Mucosa of stomach (tissue), 1 donor: ENCODE measurements around the gene SPATA13.
A peak's percentile ranks its signal among the peaks of the same experiment; 100 is the strongest.
"Not testable (repeated sequence)": the region's sequence is repeated elsewhere in the genome, so short reads cannot be mapped to it uniquely, and the experiment has no call there.

ENCODE experiments used
- H3K27me3 ChIP-seq: one replicate; pipeline ENCODE4 v1.7.0; 2013; ENCODE audit warnings: mild to moderate bottlenecking, low read length; ENCODE audit not compliant: control insufficient read depth, insufficient read depth
- H3K36me3 ChIP-seq: one replicate; pipeline ENCODE4 v1.7.0; 2013; ENCODE audit warnings: low read length; ENCODE audit not compliant: control insufficient read depth, insufficient read depth
- H3K4me1 ChIP-seq: one replicate; pipeline ENCODE4 v1.7.0; 2013; ENCODE audit warnings: mild to moderate bottlenecking, low read length; ENCODE audit not compliant: control insufficient read depth, insufficient read depth
- H3K4me3 ChIP-seq: one replicate; pipeline ENCODE4 v1.7.0; 2013; ENCODE audit warnings: low read length
- H3K9ac ChIP-seq: one replicate; pipeline ENCODE4 v1.7.0; 2013; ENCODE audit warnings: mild to moderate bottlenecking, low read length, moderate library complexity
- H3K9me3 ChIP-seq: one replicate; pipeline ENCODE4 v1.7.0; 2013; ENCODE audit warnings: mild to moderate bottlenecking, low read length, moderate library complexity; ENCODE audit not compliant: control insufficient read depth
- donor health status: Pancreatic carcinoma.

The SPATA13 gene

DNA sequence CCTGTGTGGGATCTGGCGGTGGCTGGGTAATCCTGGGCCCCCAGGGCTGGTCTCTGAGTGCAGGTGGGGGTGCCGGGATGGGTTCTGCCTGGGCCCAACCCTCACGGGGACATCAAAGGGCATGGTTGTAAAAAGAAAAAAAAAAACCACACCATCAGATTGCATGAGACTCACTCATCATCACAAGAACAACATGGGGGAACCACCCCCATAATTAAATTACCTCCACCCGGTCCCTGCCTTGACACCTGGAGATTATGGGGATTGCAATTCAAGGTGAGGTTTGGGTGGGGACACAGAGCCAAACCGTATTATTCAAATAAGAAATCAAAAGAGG, 163.2 kb downstream of the SPATA13 start:
- H3K36me3 ChIP-seq, result no peaks in the 10 kb centered on the region
- H3K4me1 ChIP-seq, result peaks cover 4% of the 10 kb centered on the region
- H3K4me3 ChIP-seq, result no peak overlapping the region
- H3K27me3 ChIP-seq, result no peaks in the 10 kb centered on the region
- H3K9me3 ChIP-seq, result no peaks in the 10 kb centered on the region
- no peak overlapping the region for H3K9ac ChIP-seq

DNA sequence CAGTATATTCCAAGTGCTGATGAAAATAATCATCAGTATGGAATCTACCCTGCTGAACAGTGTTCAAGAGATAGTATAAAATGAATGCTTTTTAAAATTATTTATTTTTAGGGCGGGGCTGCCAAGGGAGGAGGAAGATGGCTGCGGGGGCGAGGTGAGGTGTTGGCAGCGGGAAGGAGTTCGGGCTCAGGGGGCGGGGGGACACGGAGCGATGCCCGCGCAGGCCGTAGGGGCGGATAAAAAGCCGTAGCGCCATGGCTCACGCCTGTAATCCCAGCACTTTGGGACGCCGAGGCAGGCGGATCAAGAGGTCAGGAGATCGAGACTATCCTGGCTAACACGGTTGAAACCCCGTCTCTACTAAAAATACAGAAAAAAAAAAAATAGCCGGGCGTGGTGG, 167.1 kb downstream of the SPATA13 start:
- H3K9me3 ChIP-seq, H3K4me3 ChIP-seq, H3K27me3 ChIP-seq, H3K9ac ChIP-seq, H3K36me3 ChIP-seq, H3K4me1 ChIP-seq: not testable (repeated sequence)

DNA sequence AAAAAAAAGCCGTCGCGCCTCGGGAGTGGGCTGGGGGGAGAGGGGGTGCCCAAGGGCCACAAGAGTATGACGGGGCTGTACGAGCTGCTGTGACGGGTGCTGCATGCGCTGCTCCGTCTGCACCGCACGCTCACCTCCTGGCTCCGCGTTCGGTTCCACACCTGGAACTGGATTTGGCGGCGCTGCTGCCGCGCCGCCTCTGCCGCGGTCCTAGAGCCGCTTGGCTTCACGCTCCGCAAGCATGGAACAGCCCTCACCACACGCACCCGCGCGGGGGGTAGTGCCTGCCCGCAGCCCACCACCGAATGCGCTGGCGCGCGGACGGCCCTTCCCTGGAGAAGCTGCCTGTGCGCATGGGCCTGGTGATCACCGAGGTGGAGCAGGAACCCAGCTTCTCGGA, 167.6 kb downstream of the SPATA13 start:
- Histone ChIP-seq H3K4me3 (no peak overlapping the region), H3K27me3 (no peaks in the 10 kb centered on the region), H3K9ac (no peak overlapping the region), H3K4me1 (peaks cover under 1% of the 10 kb centered on the region), H3K36me3 (no peaks in the 10 kb centered on the region), H3K9me3 (no peaks in the 10 kb centered on the region)

GRCh38 chr13:24338721-24339120, 178.2 kb downstream of the SPATA13 start:
- H3K27me3 ChIP-seq, result no peaks in the 10 kb centered on the region
- H3K4me3 ChIP-seq, result no peak overlapping the region
- H3K9ac ChIP-seq, result no peak overlapping the region
- H3K36me3 ChIP-seq, result no peaks in the 10 kb centered on the region
- peaks cover 16% of the 10 kb centered on the region for H3K4me1 ChIP-seq
- no peaks in the 10 kb centered on the region for H3K9me3 ChIP-seq

GRCh38 chr13:24339937-24340607, 179.6 kb downstream of the SPATA13 start:
- Histone ChIP-seq H3K4me3 (no peak overlapping the region), H3K9ac (no peak overlapping the region), H3K27me3 (no peaks in the 10 kb centered on the region), H3K4me1 (peaks cover 16% of the 10 kb centered on the region), H3K9me3 (no peaks in the 10 kb centered on the region), H3K36me3 (no peaks in the 10 kb centered on the region)

DNA sequence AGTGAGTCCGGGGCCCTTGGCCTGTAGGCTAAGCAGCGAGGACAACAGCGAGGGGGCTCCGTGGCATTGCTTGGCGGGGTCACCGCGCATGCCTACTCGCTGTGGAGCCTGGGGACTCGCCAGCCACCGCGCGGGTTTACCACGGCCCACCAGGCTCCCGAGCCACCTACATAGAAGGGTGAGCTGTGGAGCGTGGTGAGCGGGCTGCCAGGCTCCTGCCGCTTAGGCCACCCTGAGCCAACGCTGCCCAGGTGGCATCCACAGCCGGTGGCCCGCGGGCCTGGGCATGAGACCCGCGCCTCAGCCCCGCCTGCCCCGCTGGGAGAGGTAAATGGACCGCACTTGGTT, 180.1 kb downstream of the SPATA13 start:
- Histone ChIP-seq H3K4me3 (no peak overlapping the region), H3K9ac (no peak overlapping the region), H3K27me3 (no peaks in the 10 kb centered on the region), H3K4me1 (peaks cover 16% of the 10 kb centered on the region), H3K9me3 (no peaks in the 10 kb centered on the region), H3K36me3 (no peaks in the 10 kb centered on the region)

- H3K4me1 ChIP-seq, result peaks cover 16% of the 10 kb centered on the region
- no peaks in the 10 kb centered on the region for H3K36me3 ChIP-seq
These were observed 180.9 kb downstream of the SPATA13 start for GRCh38 chr13:24341439-24341838.

DNA sequence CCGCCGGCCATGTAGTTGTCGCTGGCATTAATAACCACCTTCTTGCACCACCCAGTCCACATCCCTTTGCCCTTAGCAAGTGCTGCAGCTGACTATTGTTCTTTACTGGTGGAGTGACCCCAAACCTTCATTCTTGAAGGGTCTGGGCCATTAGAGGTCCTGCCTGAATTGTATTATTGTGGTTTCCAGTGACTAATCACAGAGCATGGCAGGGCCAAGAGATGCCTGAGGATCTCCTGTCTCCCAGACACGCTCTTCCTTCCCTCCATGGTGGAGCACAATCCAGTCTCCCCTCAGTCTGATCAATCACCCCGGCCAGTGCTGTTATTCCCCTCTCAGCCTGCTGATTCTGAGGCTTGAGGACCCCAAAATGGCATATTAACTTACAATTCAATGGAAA, 187.9 kb downstream of the SPATA13 start:
- Histone ChIP-seq H3K4me1 (peaks cover 16% of the 10 kb centered on the region), H3K9me3 (no peaks in the 10 kb centered on the region), H3K36me3 (no peaks in the 10 kb centered on the region), H3K27me3 (no peaks in the 10 kb centered on the region), H3K9ac (peak overlapping the region; percentile 71), H3K4me3 (no peak overlapping the region)

More at GRCh38 chr13:24341439-24341838, 180.9 kb downstream of the SPATA13 start:
- Histone ChIP-seq H3K9ac (no peak overlapping the region), H3K4me3 (no peak overlapping the region), H3K27me3 (no peaks in the 10 kb centered on the region), H3K9me3 (no peaks in the 10 kb centered on the region)

- H3K27me3 ChIP-seq, result no peaks in the 10 kb centered on the region
- H3K9ac ChIP-seq, result peak overlapping the region; percentile 71
- no peak overlapping the region for H3K4me3 ChIP-seq
- H3K4me1 ChIP-seq, result peaks cover 16% of the 10 kb centered on the region
- H3K36me3 ChIP-seq, result no peaks in the 10 kb centered on the region
- H3K9me3 ChIP-seq, result no peaks in the 10 kb centered on the region
These were observed 188.4 kb downstream of the SPATA13 start for GRCh38 chr13:24348797-24349515.

- peaks cover 16% of the 10 kb centered on the region for H3K4me1 ChIP-seq
- not testable (repeated sequence) for H3K9me3 ChIP-seq, H3K36me3 ChIP-seq, H3K27me3 ChIP-seq, H3K9ac ChIP-seq, H3K4me3 ChIP-seq
These were observed 189.5 kb downstream of the SPATA13 start for GRCh38 chr13:24349778-24350664.

- Histone ChIP-seq H3K4me3 (no peak overlapping the region), H3K9me3 (no peaks in the 10 kb centered on the region), H3K4me1 (peaks cover 16% of the 10 kb centered on the region), H3K36me3 (no peaks in the 10 kb centered on the region), H3K9ac (no peak overlapping the region), H3K27me3 (no peaks in the 10 kb centered on the region)
These were observed 190.9 kb downstream of the SPATA13 start for GRCh38 chr13:24351423-24351822.

DNA sequence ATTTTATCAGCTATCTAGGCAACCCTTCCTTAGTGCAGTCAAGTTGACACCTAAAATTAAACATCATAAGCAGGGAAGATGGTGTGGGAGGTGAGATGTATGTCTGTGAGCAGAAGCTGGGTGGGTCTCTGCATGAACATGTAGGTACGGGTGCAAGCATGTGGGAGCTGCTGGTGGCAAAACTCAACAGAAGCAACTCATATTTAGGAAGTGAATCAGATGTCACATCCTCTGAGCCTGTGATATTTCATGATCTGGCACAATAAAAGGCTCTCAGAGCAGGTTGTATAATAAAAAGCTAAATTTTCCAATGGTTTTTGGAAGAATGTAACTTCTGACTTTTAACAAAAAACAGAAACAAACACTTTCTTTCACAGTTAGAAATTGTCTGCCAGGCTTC, 193.2 kb downstream of the SPATA13 start:
- no peak overlapping the region for H3K9ac ChIP-seq
- H3K36me3 ChIP-seq, result no peaks in the 10 kb centered on the region
- H3K4me1 ChIP-seq, result peaks cover 12% of the 10 kb centered on the region
- no peaks in the 10 kb centered on the region for H3K9me3 ChIP-seq
- no peak overlapping the region for H3K4me3 ChIP-seq
- H3K27me3 ChIP-seq, result no peaks in the 10 kb centered on the region
